Type B pancreatic cell (in vitro differentiated cells): ENCODE data around the gene GAL3ST2. TPM values are rescaled to one million over a fixed set of nuclear protein-coding genes. Genes with fewer than 3 reads are reported as not detected.

Experiments
- DNase-seq: peaks from one replicate; pipeline ENCODE4 v3.0.0; 2021; ENCODE audit warnings: mixed read lengths; ENCODE audit not compliant: unreplicated experiment; ENCODE audit errors: extremely low spot score
- H3K27ac Mint-ChIP-seq: 2 replicates; pipeline ENCODE4 v1.8.0; 2021; ENCODE audit warnings: mild to moderate bottlenecking, mixed read lengths
- H3K27me3 Mint-ChIP-seq: 2 replicates; pipeline ENCODE4 v1.8.0; 2021; ENCODE audit warnings: mixed read lengths
- H3K36me3 Mint-ChIP-seq: 2 replicates; pipeline ENCODE4 v1.8.0; 2021; ENCODE audit warnings: mixed read lengths
- H3K4me1 Mint-ChIP-seq: one replicate; pipeline ENCODE4 v1.8.0; 2021; ENCODE audit warnings: mixed read lengths; ENCODE audit not compliant: unreplicated experiment
- H3K4me3 Mint-ChIP-seq: 2 replicates; pipeline ENCODE4 v1.8.0; 2021; ENCODE audit warnings: mild to moderate bottlenecking, mixed read lengths
- H3K9me3 Mint-ChIP-seq: 2 replicates; pipeline ENCODE4 v1.8.0; 2021; ENCODE audit warnings: mixed read lengths
- CTCF ChIP-seq: fragments of 200-600 bp; sonication (generic); conservative IDR thresholded peaks from 2 replicates; pipeline ENCODE4 v1.5.0; 2021; ENCODE audit warnings: antibody characterized with exemption, mild to moderate bottlenecking
- total RNA-seq: library from RNA; stranded (reverse); gene quantifications from 2 replicates; pipeline ENCODE4 v1.2.1, GENCODE V29; 2021; ENCODE audit warnings: low replicate concordance

Gene GAL3ST2
- total RNA-seq, 1 donor from 2014 or later, result 0.29 TPM

- Mint-ChIP-seq H3K9me3 (peaks cover 8% of the 10 kb centered on the region), H3K4me3 (no peak overlapping the region), H3K36me3 (peaks cover 19% of the 10 kb centered on the region), H3K4me1 (peaks cover 2% of the 10 kb centered on the region), H3K27ac (no peak overlapping the region), H3K27me3 (no peaks in the 10 kb centered on the region)
- no peak for TF ChIP-seq CTCF
- DNase-seq, result no peak
Observed at GRCh38 chr2:241743620-241744019, 33.0 kb upstream of the GAL3ST2 start.

GRCh38 chr2:241744028-241744754, 32.4 kb upstream of the GAL3ST2 start:
- H3K9me3 Mint-ChIP-seq, result peaks cover 8% of the 10 kb centered on the region
- H3K36me3 Mint-ChIP-seq, result peaks cover 19% of the 10 kb centered on the region
- no peaks in the 10 kb centered on the region for H3K4me1 Mint-ChIP-seq
- no peak for TF ChIP-seq CTCF
- H3K4me3 Mint-ChIP-seq, result no peak overlapping the region
- no peaks in the 10 kb centered on the region for H3K27me3 Mint-ChIP-seq
- DNase-seq, result no peak
- no peak overlapping the region for H3K27ac Mint-ChIP-seq

- Mint-ChIP-seq H3K4me3 (no peak overlapping the region), H3K36me3 (peaks cover 22% of the 10 kb centered on the region), H3K4me1 (no peaks in the 10 kb centered on the region), H3K9me3 (peaks cover 8% of the 10 kb centered on the region), H3K27ac (no peak overlapping the region), H3K27me3 (no peaks in the 10 kb centered on the region)
- DNase-seq, result no peak
- TF ChIP-seq CTCF, result no peak
Observed at GRCh38 chr2:241745276-241745675, 31.3 kb upstream of the GAL3ST2 start.

- DNase-seq, result no peak
- no peak for TF ChIP-seq CTCF
- H3K36me3 Mint-ChIP-seq, result peaks cover 22% of the 10 kb centered on the region
- H3K9me3 Mint-ChIP-seq, result peaks cover 8% of the 10 kb centered on the region
- H3K27ac Mint-ChIP-seq, result no peak overlapping the region
- H3K4me3 Mint-ChIP-seq, result no peak overlapping the region
- H3K27me3 Mint-ChIP-seq, result no peaks in the 10 kb centered on the region
- H3K4me1 Mint-ChIP-seq, result no peaks in the 10 kb centered on the region
Observed at GRCh38 chr2:241746084-241746483, 30.5 kb upstream of the GAL3ST2 start.

- Mint-ChIP-seq H3K27ac (no peak overlapping the region), H3K4me3 (no peak overlapping the region), H3K27me3 (no peaks in the 10 kb centered on the region), H3K4me1 (no peaks in the 10 kb centered on the region), H3K9me3 (peaks cover 8% of the 10 kb centered on the region), H3K36me3 (peaks cover 22% of the 10 kb centered on the region)
- no peak for DNase-seq
- TF ChIP-seq CTCF, result no peak
Observed at GRCh38 chr2:241748468-241749256, 28.0 kb upstream of the GAL3ST2 start.
